CD4-positive, alpha-beta T cell (primary cell): Measurements from ENCODE around the gene ASB18. TPM values are rescaled to one million over a fixed set of nuclear protein-coding genes. Genes with fewer than 3 reads are reported as not detected.

Experiments
- ATAC-seq: fragments of 200-7000 bp; cut with Tn5 transposase; one replicate; pipeline ENCODE4 v1.10.0; 2022; ENCODE audit warnings: mild to moderate bottlenecking; ENCODE audit not compliant: poor library complexity
- CTCF ChIA-PET: fragments of 350-600 bp; sonication (Branson Sonifier 250); formaldehyde crosslinking; loops from one replicate; lab custom pipeline; 2021; ENCODE audit warnings: antibody characterized with exemption, inconsistent platforms; lab: Charles Lee
- POLR2A ChIA-PET: fragments of 350-600 bp; sonication (Branson Sonifier 250); formaldehyde crosslinking; loops from one replicate; lab custom pipeline; 2021; ENCODE audit warnings: antibody characterized with exemption, inconsistent platforms; lab: Charles Lee
- DNase-seq, 14 experiments: peaks; one replicate each; pipeline ENCODE4 v3.0.0-alpha.2; 2013 to 2020; ENCODE audit warnings: mixed read lengths in 2 of 14
- H3K27ac ChIP-seq, 2 donors: one replicate each; pipeline versions ENCODE4 v1.5.1 to v1.7.0; 2013; ENCODE audit warnings: low read length in 2 of 2, low read depth in 1 of 2, mild to moderate bottlenecking in 1 of 2
- H3K27me3 ChIP-seq, 2 experiments: 1 replicate in 1 of 2; 2 replicates in 1 of 2; pipeline versions ENCODE4 v1.6.1 to v1.7.0; 2013; ENCODE audit warnings: low read length in 2 of 2, control low read depth in 1 of 2, mild to moderate bottlenecking in 1 of 2, moderate library complexity in 1 of 2; ENCODE audit not compliant: insufficient read depth in 2 of 2, control insufficient read depth in 1 of 2
- H3K36me3 ChIP-seq: one replicate; pipeline ENCODE4 v1.6.1; 2013; ENCODE audit warnings: low read length, control low read depth; ENCODE audit not compliant: insufficient read depth
- H3K4me1 ChIP-seq: one replicate; pipeline ENCODE4 v1.6.1; 2013; ENCODE audit warnings: low read length, control low read depth; ENCODE audit not compliant: insufficient read depth
- H3K4me3 ChIP-seq: one replicate; pipeline ENCODE4 v1.5.1; 2013; ENCODE audit warnings: mild to moderate bottlenecking, low read length, moderate library complexity
- H3K9me3 ChIP-seq, 2 experiments: 1 replicate in 1 of 2; 2 replicates in 1 of 2; pipeline versions ENCODE4 v1.6.1 to v1.7.0; 2013; ENCODE audit warnings: low read length in 2 of 2, mild to moderate bottlenecking in 2 of 2, control low read depth in 1 of 2, moderate library complexity in 1 of 2; ENCODE audit not compliant: control insufficient read depth in 1 of 2, insufficient read depth in 1 of 2
- H3K27ac Mint-ChIP-seq: one replicate; pipeline ENCODE4 v1.8.0; 2020; ENCODE audit warnings: mixed read lengths
- H3K27me3 Mint-ChIP-seq: one replicate; pipeline ENCODE4 v1.8.0; 2021; ENCODE audit warnings: mixed read lengths
- H3K36me3 Mint-ChIP-seq: one replicate; pipeline ENCODE4 v1.8.0; 2021; ENCODE audit warnings: low read depth, mixed read lengths
- H3K4me1 Mint-ChIP-seq: one replicate; pipeline ENCODE4 v1.8.0; 2021; ENCODE audit warnings: low read depth, mixed read lengths
- H3K4me3 Mint-ChIP-seq: one replicate; pipeline ENCODE4 v1.8.0; 2020; ENCODE audit warnings: mild to moderate bottlenecking, mixed read lengths
- H3K9me3 Mint-ChIP-seq: one replicate; pipeline ENCODE4 v1.8.0; 2020; ENCODE audit warnings: mixed read lengths
- intact Hi-C, 2 experiments: fragments of 100-400 bp; cut with DNase I in 1 of 2; cut with micrococcal nuclease in 1 of 2; formaldehyde crosslinking; loops; one replicate each; pipeline versions ENCODE4 v1.15.1 to v1.9.0; 2023 to 2025; cut with DNase I, micrococcal nuclease
- total RNA-seq, 174 experiments: library from RNA in 2 of 174; stranded (reverse) in 2 of 174; gene quantifications; one replicate each; pipeline ENCODE4 v1.2.3 and lab custom pipeline; 2021 to 2026
- TF ChIP-seq, protein P1 (sequence below): fragments of 200-600 bp; IDR thresholded peaks from one replicate; pipeline ENCODE4 v1.8.0; 2022; ENCODE audit warnings: antibody characterized with exemption, mild to moderate bottlenecking

The ASB18 gene
- total RNA-seq, 2 experiments from 2014 or later = not detected

DNA sequence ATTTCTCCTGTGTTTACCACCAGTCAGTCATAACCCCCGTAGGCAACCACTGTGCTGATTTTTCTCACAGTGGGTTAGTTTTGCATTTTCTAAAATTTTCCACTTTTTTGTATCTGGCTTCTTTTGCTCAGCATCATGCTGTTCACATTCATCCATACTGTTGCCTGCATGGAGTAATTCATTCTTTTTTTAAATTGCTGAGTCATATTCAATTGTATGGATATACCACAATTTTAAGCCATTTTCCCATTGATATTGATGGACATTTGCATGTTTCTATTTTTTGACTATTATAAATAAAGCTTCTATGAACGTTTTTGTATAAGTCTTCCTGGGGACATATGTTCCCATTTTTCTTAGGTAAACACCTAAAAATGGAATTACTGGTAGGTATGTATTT lies 40.5 kb downstream of the ASB18 start:
- ChIA-PET CTCF (no interaction called here), POLR2A (no interaction called here)
- Histone ChIP-seq H3K36me3 (no peaks in the 10 kb centered on the region), H3K4me1 (no peaks in the 10 kb centered on the region), H3K27ac (no peak overlapping the region), H3K27me3 (no peaks in the 10 kb centered on the region), H3K9me3 (peaks cover 3 to 8% of the 10 kb centered on the region in 2 experiments), H3K4me3 (no peak overlapping the region)
- ATAC-seq (no peak), DNase-seq (no peak)
- H3K9me3 Mint-ChIP-seq = peaks cover 6% of the 10 kb centered on the region
- no peaks in the 10 kb centered on the region for H3K36me3 Mint-ChIP-seq
- H3K27me3 Mint-ChIP-seq = peaks cover 18% of the 10 kb centered on the region
- intact Hi-C loops = no loop called here
- no peaks in the 10 kb centered on the region for H3K4me1 Mint-ChIP-seq
- H3K27ac Mint-ChIP-seq = no peak overlapping the region
- TF ChIP-seq, protein P1, sequence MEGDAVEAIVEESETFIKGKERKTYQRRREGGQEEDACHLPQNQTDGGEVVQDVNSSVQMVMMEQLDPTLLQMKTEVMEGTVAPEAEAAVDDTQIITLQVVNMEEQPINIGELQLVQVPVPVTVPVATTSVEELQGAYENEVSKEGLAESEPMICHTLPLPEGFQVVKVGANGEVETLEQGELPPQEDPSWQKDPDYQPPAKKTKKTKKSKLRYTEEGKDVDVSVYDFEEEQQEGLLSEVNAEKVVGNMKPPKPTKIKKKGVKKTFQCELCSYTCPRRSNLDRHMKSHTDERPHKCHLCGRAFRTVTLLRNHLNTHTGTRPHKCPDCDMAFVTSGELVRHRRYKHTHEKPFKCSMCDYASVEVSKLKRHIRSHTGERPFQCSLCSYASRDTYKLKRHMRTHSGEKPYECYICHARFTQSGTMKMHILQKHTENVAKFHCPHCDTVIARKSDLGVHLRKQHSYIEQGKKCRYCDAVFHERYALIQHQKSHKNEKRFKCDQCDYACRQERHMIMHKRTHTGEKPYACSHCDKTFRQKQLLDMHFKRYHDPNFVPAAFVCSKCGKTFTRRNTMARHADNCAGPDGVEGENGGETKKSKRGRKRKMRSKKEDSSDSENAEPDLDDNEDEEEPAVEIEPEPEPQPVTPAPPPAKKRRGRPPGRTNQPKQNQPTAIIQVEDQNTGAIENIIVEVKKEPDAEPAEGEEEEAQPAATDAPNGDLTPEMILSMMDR = no peak
- no peak overlapping the region for H3K4me3 Mint-ChIP-seq

DNA sequence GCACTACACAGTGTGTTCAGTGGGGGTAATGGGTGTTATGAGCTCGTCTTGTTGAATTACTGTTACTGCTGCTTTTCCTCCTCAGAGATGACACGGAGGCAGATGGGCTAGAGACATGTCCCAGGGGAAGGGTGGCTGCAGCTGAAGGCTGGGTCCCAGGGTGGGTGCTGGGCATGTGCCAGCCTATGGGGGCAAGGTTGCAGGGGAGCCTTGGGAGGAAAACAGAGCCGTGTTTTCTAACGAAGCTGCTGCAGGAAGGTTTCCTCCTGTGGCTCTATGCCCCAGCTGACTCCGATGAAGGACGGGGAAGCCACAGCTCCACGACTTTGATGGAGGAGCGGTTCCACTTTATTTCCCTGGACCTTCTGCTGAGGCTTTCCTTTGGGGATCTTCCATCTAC lies 42.4 kb downstream of the ASB18 start:
- peaks cover 5% of the 10 kb centered on the region for H3K9me3 Mint-ChIP-seq
- H3K4me1 ChIP-seq = no peaks in the 10 kb centered on the region
- H3K9me3 ChIP-seq = peaks cover 0 to 4% of the 10 kb centered on the region in 2 experiments
- ATAC-seq (no peak), DNase-seq (no peak)
- CTCF ChIA-PET = no interaction called here
- H3K4me3 Mint-ChIP-seq = no peak overlapping the region
- H3K36me3 Mint-ChIP-seq = no peaks in the 10 kb centered on the region
- H3K27ac Mint-ChIP-seq = no peak overlapping the region
- H3K27ac ChIP-seq = no peak overlapping the region
- intact Hi-C loops = no loop called here
- no peaks in the 10 kb centered on the region for H3K4me1 Mint-ChIP-seq
- no peak overlapping the region for H3K4me3 ChIP-seq
- TF ChIP-seq, protein P1 = no peak
- peaks cover 13% of the 10 kb centered on the region for H3K27me3 Mint-ChIP-seq
- POLR2A ChIA-PET = no interaction called here
- H3K27me3 ChIP-seq = peaks cover 0 to under 1% of the 10 kb centered on the region in 2 experiments
- no peaks in the 10 kb centered on the region for H3K36me3 ChIP-seq

DNA sequence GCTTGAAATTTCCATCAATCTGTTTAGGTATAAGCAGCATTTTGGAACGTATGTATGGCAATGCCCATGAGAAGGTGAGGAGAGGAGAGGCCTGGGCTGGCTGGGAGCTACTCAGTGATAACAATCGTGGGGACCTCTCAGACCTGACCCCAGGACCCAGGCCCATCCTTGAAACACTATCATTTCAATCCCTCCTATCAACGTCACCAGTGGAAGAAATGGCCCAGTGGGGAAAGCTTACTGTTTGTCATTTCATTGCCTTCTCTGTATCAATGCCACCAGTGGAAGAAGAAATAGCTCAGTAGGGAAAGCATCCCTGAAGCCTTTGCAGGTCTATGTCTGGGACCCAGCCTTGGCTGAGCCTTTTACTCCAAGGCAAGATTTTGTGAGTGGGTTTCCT lies 44.8 kb downstream of the ASB18 start:
- Histone ChIP-seq H3K27ac (no peak overlapping the region), H3K4me3 (no peak overlapping the region), H3K36me3 (no peaks in the 10 kb centered on the region), H3K27me3 (peaks cover 0 to 6% of the 10 kb centered on the region in 2 experiments), H3K9me3 (peaks cover 0 to 4% of the 10 kb centered on the region in 2 experiments), H3K4me1 (no peaks in the 10 kb centered on the region)
- peaks cover 3% of the 10 kb centered on the region for H3K9me3 Mint-ChIP-seq
- intact Hi-C loops = no loop called here
- no peaks in the 10 kb centered on the region for H3K36me3 Mint-ChIP-seq
- H3K4me1 Mint-ChIP-seq = no peaks in the 10 kb centered on the region
- no peak for ATAC-seq
- no peak overlapping the region for H3K27ac Mint-ChIP-seq
- H3K4me3 Mint-ChIP-seq = no peak overlapping the region
- peaks cover 22% of the 10 kb centered on the region for H3K27me3 Mint-ChIP-seq
- TF ChIP-seq, protein P1 = no peak
- POLR2A ChIA-PET = no interaction called here
- DNase-seq = no peak
- CTCF ChIA-PET = no interaction called here
